NCI-H1417 (cell line): ENCODE results near the gene TMEM250.

Experiments
- DNase-seq, 3 experiments: peaks; one replicate each; lab custom pipeline; 2025; lab: John Stamatoyannopoulos, UW

Gene TMEM250

DNA sequence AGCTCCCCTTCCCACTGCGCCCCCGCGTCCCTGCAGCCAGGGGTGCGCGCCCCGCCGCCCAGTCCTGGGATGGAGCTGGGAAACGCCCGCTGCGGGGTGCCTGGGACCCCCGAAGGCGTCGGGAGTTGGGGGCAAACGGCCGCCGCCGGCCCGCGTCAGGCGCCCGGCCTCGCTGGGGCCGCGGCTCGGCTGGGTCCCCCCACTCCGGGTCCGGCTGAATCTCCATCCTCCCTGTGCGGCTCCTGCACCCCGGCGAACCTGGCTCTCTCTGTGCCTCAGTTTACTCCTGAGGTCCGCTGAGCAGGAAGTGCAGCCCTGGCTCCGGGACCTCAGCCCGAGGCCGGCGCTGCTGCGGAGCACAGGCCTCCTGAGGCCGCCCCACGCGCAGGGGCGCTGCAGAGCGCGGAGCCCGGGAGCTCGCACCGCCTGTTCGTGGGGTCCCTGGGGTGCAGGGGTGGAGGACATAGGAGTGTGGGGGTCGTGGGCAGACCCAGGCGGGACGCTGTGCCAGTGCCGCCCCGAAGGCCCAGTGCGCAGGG is 13.9 kb upstream of the TMEM250 start:
- no peak for DNase-seq

DNA sequence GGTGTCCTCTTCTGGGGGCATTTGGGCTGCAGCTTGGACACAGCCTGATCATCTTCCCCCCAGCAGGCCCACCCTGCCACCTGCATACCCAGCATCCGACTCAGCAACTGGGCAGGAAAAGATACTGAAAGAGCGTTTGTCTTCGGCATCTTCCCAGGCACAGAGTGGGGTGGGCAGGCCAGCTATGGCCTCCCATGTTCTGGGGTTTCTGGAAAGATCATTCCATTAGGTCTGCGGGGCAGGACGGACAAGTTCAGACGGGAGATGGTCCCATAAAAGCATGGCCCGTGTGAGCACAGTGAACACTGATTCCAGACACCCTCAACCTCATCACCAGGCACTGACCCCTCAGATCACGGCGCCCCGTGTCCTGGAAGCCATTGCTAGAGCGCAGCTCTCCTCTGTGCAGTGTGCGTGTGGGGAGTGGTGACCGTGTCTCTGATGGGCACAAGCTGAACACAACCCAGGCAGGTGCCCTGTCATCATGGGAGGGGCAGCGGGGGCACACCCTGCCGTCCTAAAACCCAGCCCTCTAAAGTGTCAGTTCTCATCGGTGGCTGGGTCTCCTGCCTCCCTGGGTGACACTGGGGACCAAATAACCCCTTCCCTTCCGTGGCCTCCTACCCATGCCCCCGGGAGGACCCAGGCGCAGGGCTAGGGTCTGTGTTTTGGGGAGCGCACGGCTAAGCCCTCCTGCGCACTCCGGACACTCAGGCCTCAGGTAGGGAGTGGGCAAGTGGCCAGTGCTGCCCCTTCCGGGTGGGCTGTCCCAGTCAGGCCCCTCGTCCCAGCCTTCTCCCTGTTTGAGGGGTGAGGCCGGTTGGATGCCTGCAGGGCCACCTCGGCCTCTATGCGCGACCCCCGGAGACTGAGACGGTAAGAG is 13.2 kb upstream of the TMEM250 start:
- no peak for DNase-seq

DNA sequence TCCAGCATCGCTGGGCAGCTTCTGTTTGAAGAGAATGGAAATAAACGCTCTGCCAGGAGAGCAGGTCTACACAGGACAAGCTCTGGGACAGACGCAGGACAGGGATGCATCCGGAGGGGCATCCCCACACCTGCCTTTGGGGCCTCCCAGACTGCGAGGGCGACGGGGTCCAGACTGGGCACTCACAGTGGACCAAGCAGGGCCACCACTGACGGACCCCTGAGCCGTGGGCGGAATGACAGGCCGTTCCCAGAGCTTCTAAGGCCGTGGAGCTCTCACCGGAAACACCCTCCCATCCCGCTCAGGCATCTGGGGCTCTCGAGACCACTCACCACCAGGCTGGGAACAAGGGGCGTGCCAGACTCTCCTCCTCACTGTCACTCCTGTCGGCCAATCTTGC is 10.5 kb upstream of the TMEM250 start:
- no peak for DNase-seq

DNA sequence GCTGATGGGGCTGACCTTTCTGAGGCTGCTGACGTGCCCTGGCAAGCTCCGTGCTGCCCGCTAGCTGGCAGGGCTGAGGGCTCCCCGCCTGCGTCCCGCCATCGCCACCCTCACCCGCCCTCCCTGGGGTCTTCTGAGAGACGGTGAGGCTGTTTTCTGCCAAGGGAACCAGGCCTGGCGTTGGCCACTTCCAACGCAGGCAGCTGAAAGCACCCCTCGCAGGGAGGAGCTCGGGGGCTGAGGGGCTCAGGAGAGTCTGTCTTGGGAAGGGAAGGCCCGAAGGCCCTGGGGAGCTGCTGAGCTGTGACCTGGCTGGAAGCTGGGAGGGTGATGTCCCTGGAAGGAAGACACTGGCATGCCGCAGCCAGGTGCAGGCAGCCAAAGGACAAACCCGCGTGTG is 9.8 kb upstream of the TMEM250 start:
- DNase-seq, result no peak

DNA sequence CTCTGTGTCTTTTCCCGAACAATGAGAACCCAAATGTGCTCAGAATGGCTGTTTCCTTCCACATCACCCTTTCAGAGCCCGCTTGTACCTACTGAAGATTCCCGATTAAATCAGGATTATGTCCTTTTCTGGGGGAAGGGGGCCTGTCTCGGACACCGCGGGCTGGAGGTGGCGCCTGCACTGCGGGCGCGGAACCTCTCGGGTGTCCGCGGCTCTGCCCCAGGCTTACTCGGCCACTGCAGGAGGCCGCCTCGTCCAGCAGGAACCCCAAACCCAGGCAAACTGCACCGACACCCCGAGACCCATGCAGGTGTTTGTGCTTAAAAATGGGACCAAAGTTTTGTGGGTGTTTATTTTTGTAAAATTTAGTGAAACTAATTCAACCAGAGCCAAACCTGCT is 8.6 kb upstream of the TMEM250 start:
- DNase-seq, result no peak

DNA sequence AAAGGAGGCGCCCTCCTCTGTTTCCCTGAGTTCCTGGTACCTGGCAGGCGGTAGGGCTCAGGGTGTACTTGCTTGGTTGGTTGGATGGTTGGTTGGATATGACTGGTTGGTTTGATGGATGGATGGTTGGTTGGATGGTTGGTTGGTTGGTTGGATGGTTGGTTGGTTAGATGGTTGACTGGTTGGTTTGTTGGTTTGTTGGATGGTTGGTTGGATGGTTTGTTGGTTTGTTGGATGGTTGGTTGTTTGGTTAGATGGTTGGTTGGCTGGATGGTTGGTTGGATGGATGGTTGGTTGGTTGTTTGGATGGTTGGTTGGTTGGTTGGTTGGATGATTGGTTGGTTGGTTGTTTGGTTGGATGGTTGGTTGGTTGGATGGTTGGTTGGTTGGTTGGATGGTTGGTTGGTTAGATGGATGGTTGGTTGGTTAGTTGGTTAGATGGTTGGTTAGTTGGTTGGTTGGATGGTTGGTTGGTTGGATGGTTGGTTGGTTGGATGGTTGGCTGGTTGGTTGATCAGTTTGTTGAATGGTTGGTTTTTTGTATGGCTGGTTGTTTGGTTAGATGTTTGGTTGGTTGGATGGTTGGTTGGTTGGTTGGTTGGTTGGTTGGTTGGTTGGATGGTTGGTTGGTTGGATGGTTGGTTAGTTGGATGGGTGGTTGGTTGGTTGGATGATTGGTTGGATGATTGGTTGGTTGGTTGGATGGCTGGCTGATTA is 6.5 kb upstream of the TMEM250 start:
- no peak for DNase-seq

DNA sequence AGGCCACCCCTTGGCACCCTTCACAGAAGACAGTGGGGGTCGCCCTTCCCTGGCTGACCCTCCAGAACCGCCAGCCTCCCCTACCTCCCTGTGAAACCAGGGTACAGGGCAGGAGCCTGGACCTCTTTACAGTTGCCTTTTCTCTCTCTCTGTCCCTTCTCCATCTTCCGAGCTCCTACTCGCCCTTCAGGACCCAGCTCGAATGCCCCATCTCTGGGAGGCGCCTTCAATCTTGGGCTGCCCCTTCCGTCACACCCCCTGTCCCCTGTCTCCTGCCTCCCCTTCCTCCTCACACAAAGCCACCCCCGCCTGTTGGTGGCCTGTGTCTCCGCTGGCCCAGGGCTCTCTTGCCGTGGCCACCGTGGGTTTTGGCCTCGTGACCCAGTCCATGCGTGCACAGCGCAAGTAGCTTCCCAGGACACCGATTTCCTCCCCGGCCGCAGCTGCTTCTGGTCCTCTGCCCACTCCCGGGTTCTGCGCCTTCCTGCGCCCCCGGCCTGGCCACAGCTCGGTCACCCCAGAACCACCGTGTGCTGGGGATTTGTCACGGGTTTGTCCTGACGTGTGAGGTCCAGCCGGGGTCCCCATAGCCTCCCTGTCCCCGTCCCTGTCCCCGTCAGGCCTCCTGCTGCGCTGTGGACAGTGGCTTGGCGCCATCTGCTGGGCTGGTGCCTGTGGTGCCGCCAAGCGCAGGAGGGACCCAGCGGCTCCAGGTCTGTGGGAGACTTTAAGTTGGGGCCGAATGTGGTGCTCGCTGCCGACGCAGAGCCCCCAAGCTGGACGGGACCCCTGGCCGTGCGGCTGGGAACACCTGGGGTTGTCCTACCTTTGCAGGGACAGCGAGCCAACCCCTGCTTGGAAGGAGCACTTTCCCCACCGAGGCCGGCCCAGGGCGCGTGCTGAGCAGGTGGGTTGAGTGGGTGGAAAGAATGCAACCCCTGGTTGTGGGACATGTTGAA is 4.0 kb upstream of the TMEM250 start:
- peak; percentile 52 to 74 (median 53) for DNase-seq

DNA sequence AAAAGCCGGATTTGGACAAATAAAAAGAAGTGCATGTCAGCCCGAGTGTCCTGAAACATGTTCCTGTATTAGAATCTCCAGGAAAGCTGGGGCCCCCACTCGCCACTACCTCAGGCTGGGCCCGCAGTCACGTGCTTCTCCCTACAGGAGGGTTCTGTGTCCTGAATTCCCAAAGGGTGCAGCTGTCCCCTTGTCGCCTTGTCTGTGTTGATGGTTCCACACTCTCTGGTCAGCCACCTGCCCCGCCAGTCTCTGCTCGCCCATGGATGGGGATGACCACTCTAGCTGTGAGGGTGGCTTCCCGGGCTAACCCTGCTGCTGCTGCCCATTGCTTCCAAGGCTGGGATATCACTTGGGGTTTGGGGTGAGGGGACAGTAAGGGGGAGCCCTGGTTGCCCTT is 3.1 kb upstream of the TMEM250 start:
- no peak for DNase-seq

DNA sequence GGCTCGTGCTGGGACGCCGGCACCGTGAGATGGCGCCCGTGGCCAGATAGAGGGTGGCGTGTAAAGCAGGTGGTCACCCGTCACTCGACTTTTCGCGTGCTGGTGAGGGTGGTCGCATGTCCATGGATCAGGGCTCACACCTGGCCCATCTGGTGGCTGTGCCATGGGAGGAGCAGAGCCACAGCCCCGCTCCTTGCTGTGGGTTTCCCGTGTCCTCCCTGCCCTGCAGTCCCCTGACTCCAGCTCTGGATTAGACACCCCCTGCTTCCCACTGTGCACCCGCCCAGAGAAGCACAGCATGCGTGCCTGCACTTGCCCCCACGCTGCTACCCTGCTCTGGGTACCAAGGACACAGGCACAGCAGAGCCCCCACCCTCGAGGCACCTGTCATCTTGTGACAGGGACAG is 1.8 kb upstream of the TMEM250 start:
- DNase-seq, result no peak

DNA sequence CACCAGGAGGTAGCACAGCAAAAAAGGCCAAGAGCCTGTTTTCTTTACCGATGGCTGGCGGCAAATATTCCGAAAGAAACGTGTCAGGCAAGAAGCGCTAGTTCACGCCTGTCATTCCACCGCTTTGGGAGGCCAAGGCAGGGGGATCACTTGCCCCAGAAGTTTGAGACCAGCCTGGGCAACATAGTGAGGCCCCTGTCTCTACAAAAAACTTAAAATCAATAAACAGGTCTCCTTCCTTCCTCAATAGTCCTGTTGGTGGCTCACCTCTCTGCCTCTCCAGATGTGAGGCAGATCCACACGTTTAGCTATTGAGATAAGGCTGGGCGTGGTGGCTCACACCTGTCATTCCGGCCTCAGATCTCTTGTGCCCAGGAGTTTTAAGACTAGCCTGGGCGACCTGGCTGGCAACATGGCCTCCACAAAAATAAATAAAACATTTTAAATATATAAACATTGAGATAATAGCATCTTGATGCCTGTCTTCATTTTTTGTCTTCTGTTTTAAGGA is 1.3 kb upstream of the TMEM250 start:
- DNase-seq, result no peak

DNA sequence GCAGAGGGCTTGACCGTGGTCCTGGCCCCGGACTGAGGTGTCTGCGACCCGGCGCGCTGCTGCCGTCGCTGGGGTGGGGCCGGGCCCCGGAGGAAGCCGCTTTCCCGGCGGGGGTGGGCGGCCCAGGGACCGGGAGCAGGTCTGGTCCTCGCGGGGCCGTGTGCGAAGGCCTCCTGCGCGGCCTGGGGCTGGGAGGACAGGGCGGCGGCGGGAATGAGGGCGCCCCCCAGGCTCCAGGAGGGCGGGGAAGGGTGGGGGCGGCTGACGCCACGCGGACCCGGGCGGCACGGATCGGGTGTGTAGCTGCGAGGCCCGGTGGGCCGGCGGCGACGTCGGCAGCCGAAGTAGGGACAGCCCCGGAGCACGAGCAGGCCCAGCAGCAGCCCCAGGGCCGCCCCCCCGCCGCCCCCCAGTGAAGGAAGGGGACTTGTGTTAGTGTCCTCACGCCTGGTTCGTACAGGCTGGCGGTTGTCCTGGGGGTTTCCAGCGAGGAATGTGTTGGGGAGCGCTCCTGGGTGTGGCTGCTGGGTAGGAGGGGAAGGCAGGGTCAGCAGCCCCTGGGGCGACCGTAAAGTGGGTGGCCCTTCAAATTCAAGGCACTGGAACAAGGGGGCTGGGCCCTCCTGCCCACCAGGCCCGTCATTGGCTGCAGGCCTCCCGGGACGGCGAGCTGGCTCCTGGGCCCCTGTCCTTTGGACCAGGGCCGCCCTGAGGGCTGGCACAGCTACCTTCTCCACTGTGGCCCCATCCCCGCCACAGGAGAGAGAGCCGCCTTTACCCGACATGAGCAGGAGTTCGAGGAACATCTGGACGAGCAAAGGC is 597 bp upstream of the TMEM250 start:
- DNase-seq, result peak in 1 of 3 experiments; percentile 47

DNA sequence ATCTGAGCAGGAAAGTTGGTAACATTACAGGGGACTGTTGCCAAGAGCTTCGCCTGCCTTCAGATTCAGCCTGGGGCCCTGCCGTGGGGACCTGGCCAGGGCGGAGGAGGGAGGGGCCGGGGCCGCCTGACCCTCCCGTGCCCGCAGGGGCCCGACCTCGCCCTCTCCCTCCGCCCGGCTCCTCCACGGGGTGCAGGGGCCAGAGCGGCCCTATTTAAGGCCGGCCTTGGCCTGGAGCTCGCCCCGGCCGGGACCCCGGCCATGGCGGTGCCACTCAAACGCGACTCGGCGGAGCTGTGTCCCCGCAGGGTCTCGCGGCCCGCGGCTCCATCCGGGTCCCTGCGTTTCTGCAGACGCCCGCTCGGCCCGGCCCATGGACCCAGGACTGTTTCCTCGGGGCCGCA is 757 bp downstream of the TMEM250 start:
- DNase-seq, result peak in 1 of 3 experiments; percentile 75

DNA sequence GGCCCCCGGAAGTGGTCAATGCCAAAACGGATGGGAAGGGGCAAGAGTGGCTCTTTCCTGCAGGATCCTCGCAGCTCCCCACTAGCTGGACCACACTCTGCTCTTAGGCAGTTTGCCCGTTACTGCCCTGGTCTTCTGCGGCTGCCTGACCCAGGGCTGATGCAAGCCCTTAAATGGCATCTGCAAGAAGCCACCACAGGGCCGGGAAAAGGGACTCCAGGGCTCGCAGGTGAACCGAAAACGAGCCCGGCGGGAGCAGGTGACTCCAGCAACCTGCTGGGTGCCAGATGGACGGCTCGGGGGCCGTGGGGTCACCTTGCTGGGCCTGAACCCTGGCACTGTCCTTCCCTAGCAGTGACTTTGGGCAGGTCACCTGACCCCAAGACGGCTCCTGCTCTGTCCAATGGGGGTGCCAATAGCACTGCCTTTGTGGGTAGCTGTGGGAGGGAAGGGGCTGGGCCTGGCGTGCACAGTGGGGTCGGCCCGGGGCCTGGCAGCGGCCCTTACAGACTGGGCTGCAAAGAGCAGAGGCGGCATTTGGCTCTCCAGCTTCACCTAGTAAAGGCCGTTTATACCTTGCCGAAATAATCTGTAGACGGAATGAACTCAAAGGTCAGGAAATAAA is 1.3 kb downstream of the TMEM250 start:
- DNase-seq, result peak in 2 of 3 experiments; percentile 62 to 75

DNA sequence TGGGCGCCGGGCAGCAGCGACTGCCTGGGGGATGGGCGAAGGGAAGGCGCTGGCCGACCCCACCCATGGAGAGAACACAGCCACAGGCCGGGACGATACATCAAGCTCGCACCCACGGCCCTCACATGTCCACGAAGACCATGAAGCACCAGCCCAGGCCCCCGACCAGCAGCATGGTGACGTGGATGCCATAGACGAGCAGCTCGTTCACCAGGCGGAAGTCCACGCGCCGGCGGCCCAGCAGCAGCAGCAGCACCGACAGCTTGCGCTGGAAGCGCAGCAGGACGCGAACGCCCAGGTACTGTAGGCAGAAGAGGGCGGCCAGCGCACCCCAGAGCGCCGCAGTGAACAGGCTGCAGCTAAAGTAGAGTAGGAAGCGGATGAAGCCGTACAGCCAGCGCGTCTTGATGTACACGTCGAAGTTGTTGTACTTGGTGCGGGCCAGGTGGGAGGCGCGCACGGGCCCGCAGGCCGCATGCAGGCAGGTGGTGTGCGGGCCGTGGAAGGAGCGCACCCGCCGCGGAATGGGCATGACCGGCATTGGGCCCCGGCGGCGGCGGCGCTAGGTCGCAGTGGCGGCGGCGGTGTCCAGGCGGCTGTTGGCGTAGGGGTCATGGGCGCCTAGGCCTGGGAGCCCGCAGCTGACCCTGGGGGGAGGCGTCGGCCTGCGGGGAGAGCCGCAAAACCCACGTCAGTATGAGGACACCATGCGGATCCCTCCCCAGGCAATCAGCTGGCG is 2.1 kb downstream of the TMEM250 start:
- no peak for DNase-seq

DNA sequence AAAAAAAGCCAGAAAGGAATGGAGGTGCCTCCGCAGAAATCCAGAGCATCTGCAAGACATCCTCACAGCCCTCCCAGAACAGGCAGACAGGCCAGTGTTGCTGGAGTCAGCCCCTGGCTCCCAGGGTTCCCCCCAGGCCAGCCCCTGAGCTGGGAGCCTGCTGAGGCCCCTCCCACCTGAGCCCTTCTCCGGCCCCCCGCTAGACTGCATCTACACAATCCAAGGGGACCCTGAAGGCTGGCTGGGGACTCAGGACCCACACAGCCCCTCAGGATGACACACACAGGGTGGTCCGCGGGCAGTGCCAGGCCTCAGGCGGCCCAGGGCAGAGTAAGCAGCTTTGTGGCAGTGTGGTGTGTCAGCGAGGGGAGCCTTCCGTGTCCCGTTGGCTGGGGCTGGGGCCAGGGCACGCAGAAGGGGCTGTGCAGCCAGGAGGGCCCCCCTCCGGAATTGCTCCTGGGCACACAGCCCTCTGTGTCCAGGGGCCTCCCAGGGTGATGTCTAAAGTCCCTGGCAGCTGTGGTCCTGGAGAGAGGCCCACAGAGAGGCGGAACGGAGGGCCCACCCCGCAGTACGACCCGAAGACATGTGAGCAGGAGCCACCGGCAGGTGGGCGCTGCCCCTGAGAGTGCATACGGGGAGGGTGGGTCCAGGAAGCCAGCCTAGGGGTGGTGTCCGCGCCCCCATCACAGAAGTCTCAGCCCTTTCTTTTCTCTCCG is 2.9 kb downstream of the TMEM250 start:
- DNase-seq, result no peak

DNA sequence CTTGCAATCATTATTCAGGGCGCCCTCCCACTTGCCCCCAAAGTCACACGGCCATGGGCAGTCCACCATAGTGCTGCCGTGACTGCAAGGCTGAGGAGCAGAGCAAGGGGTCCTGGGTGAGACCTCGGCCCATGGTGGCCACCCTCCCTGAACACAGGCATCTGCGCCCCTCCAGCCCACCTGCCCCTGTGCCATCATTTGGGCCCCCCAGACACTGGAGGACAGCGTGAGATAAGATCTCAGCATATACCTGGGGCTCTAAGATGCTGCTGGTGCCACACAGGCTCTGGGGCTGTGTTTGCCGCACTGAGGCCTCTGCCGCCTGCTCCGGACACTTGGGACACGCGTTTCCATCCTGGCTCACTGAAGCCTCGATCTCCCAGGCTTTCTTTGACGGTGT is 3.5 kb downstream of the TMEM250 start:
- no peak for DNase-seq

DNA sequence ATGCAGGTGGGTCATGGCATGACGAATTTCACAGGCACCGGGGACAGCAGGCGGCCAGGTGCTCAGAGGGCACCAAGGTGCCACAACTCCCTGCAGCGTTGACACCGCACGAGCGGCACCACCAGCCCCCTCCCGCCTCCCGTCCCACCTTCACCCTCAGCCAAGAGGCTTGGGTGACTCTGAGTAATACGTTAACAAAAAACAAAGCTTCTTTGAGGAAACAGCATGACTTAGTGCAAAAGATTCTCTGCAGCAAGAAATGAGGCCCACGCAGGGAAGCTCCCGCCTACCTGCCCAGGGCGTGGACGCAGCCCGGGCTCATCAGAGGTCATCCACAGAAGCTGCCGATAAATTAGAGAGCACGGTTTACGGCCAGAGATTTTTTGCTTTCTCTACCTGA is 4.1 kb downstream of the TMEM250 start:
- DNase-seq, result no peak

DNA sequence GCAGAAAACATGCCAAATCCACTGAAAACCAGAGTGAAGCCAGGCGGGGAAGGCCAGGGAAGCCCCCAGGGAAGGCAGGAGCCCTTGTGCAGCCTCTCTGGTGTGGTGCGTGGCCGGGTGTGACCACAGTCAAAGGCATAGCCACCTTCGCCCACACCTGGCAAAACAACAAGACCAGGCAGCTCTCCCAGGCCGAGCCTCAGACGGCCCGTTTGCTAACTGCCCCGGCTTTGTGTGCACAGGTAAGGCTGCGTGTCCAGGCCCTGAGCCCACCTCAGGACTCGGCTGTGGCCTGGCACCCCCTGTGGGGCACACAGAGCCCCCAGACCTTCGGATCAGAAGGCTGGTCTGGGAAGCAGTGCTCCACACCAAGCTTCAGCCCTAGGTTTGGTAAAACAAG is 6.1 kb downstream of the TMEM250 start:
- DNase-seq, result no peak

DNA sequence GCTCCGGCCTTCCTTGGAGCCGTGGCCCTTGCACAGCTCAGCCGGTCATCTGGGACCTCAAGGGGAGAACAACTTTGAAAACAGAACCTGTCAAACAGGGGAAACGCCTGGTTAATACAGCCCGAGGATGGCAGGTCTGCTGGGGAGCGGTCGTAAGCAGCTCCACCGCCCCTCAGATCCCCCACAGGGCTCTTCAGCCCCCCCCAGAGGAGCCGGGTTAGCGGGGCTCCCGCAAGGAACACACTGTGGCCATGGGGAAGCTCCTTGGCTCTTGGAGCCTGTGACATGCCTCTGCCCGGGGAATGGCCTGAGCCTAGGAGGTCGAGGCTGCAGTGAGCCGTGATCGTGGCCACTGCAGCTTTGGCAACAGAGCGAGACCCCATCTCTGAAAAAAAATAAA is 6.8 kb downstream of the TMEM250 start:
- DNase-seq, result no peak
